ENCODE measurements around the gene TXNRD1. TPM values are rescaled to one million over a fixed set of nuclear protein-coding genes. Genes with fewer than 3 reads are reported as not detected.

Gene TXNRD1
- total and polyA plus RNA-seq, 2 of the 8 experiments (the other 6 are each of a cell fraction or from before 2014, with no cell fraction given): 56.8 to 127 TPM

GRCh38 chr12:104167519-104168458, 47.8 kb upstream of the TXNRD1 start (continued):
- TF ChIP-seq EGR1 (IDR thresholded peaks at IDR 0.05; ENCODE audit: borderline replicate concordance, low read depth, low read length): no peak
- TF ChIP-seq RAD21 (IDR thresholded peaks at IDR 0.05 in 1 of 2, conservative IDR thresholded peaks at IDR 0.05 in 1 of 2; ENCODE audit: low read depth in 2 of 2, low read length in 2 of 2): no peak
- no peak for TF ChIP-seq POLR2A (IDR thresholded peaks at IDR 0.05; ENCODE audit: control extremely low read depth in 1 of 2, low read depth in 2 of 2, low read length in 2 of 2)
- no peak for TF ChIP-seq HDAC2 (IDR thresholded peaks at IDR 0.05; ENCODE audit: borderline replicate concordance in 1 of 2, low read depth in 2 of 2, low read length in 2 of 2)
- no peak for TF ChIP-seq EP300 (IDR thresholded peaks at IDR 0.05; ENCODE audit: borderline replicate concordance in 1 of 2, low read depth in 2 of 2, low read length in 2 of 2)
- TF ChIP-seq NANOG (IDR thresholded peaks at IDR 0.05; ENCODE audit: insufficient read depth, low read depth, low read length, poor library complexity, severe bottlenecking): no peak
- no peak for TF ChIP-seq CREB1 (IDR thresholded peaks at IDR 0.05)
- no peak for TF ChIP-seq RFX5 (IDR thresholded peaks at IDR 0.05; ENCODE audit: borderline replicate concordance, low read depth, low read length)

Measured in H1 (cell line).